Measurements from ENCODE around the gene MEGF8. TPM values are rescaled to one million over a fixed set of nuclear protein-coding genes. Genes with fewer than 3 reads are reported as not detected.
A peak's percentile ranks its signal among the peaks of the same experiment; 100 is the strongest.
"Not testable (repeated sequence)": the region's sequence is repeated elsewhere in the genome, so short reads cannot be mapped to it uniquely, and the experiment has no call there.

MEGF8 gene
- total RNA-seq, 1 donor from 2014 or later: 72.8 TPM

DNA sequence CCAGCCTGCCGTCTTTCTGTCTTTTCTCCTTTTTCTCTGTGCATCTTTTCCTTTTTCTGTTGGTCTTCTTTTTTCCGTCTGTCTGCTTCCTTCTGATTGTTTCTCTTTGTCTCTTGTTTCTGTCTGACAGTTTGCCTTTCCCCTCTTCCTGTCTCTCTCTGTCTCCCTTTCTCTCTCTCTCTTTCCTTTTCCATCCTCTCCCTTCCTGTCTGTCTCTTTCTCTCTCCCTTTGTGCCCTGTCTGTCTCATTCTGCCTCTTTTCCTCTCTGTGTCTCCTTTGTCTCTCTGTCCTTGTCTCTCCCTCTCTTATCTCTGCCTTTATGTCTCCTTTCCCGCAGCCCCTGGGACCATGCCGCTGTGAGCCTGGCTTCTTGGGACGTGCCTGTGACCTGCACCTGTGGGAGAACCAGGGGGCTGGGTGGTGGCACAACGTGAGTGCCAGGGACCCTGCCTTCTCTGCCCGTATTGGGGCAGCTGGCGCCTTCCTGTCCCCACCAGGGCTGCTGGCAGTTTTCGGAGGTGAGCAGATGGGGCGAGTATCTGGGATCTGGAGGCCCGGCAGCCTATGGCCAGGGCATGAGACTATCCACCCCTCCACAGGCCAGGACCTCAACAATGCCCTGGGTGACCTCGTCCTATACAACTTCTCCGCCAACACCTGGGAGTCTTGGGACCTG is 9.4 kb downstream of the MEGF8 start:
- H3K4me1 Mint-ChIP-seq (ENCODE audit: low read depth, unreplicated experiment): peaks cover 12% of the 10 kb centered on the region

DNA sequence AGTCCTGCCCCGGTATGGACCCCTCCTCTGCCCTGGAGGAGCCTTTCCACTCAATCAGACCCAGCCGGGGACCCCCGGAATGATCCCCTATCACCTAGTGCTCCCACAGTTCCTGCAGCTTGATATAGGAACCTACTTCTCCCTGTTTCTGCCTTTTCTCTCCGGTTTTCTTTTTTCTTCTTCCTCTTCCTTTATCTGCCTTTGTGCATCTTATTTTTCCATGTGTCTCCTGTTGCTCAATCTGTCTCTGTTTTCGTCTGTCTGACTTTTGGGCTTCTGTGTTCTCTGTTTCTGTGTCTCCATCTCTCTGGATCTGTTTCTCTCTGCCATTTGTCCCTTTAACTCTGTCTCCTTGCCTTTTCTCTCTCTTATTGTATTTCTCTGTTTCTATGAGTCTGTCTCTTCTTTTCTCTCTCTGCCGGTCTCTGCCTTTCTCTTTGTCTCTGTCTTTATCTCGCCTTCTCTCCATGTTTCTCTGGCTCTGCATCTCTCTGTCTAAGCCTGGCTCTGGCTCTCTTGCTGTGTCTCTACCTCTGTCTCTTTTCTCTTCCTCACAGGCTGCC is 10.0 kb downstream of the MEGF8 start:
- Mint-ChIP-seq H3K27me3 (ENCODE audit: unreplicated experiment) (peaks cover 2% of the 10 kb centered on the region), H3K27ac (ENCODE audit: unreplicated experiment) (no peak overlapping the region), H3K4me1 (ENCODE audit: low read depth, unreplicated experiment) (peaks cover 8% of the 10 kb centered on the region), H3K9me3 (ENCODE audit: unreplicated experiment) (peaks cover 5% of the 10 kb centered on the region), H3K36me3 (ENCODE audit: unreplicated experiment) (no peaks in the 10 kb centered on the region), H3K4me3 (ENCODE audit: unreplicated experiment) (no peak overlapping the region)
- DNase-seq: no peak
- TF ChIP-seq, protein P1, sequence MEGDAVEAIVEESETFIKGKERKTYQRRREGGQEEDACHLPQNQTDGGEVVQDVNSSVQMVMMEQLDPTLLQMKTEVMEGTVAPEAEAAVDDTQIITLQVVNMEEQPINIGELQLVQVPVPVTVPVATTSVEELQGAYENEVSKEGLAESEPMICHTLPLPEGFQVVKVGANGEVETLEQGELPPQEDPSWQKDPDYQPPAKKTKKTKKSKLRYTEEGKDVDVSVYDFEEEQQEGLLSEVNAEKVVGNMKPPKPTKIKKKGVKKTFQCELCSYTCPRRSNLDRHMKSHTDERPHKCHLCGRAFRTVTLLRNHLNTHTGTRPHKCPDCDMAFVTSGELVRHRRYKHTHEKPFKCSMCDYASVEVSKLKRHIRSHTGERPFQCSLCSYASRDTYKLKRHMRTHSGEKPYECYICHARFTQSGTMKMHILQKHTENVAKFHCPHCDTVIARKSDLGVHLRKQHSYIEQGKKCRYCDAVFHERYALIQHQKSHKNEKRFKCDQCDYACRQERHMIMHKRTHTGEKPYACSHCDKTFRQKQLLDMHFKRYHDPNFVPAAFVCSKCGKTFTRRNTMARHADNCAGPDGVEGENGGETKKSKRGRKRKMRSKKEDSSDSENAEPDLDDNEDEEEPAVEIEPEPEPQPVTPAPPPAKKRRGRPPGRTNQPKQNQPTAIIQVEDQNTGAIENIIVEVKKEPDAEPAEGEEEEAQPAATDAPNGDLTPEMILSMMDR (IDR thresholded peaks at IDR 0.05; ENCODE audit: partially characterized antibody, unreplicated experiment): no peak

More for the DNA sequence above, 9.4 kb downstream of the MEGF8 start:
- TF ChIP-seq, protein P1 (IDR thresholded peaks at IDR 0.05; ENCODE audit: partially characterized antibody, unreplicated experiment): no peak
- H3K27ac Mint-ChIP-seq (ENCODE audit: unreplicated experiment): no peak overlapping the region
- H3K4me3 Mint-ChIP-seq (ENCODE audit: unreplicated experiment): no peak overlapping the region
- H3K36me3 Mint-ChIP-seq (ENCODE audit: unreplicated experiment): no peaks in the 10 kb centered on the region
- no peak for DNase-seq
- H3K27me3 Mint-ChIP-seq (ENCODE audit: unreplicated experiment): peaks cover 2% of the 10 kb centered on the region
- peaks cover 7% of the 10 kb centered on the region for H3K9me3 Mint-ChIP-seq (ENCODE audit: unreplicated experiment)

DNA sequence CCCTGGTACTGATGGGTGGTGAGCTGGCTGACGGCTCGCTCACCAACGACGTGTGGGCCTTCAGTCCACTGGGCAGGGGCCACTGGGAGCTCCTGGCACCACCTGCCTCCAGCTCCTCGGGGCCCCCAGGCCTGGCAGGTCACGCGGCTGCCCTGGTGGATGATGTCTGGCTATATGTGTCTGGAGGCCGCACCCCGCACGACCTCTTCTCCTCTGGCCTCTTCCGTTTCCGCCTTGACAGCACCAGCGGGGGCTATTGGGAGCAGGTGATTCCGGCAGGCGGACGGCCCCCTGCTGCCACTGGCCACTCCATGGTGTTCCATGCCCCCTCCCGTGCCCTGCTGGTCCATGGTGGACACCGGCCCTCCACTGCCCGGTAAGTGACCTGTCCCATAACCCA is 10.5 kb downstream of the MEGF8 start:
- TF ChIP-seq, protein P1 (IDR thresholded peaks at IDR 0.05; ENCODE audit: partially characterized antibody, unreplicated experiment): no peak
- H3K36me3 Mint-ChIP-seq (ENCODE audit: unreplicated experiment): no peaks in the 10 kb centered on the region
- no peak for DNase-seq
- peaks cover 3% of the 10 kb centered on the region for H3K27me3 Mint-ChIP-seq (ENCODE audit: unreplicated experiment)
- H3K4me1 Mint-ChIP-seq (ENCODE audit: low read depth, unreplicated experiment): peaks cover 3% of the 10 kb centered on the region
- H3K4me3 Mint-ChIP-seq (ENCODE audit: unreplicated experiment): no peak overlapping the region
- peaks cover 2% of the 10 kb centered on the region for H3K9me3 Mint-ChIP-seq (ENCODE audit: unreplicated experiment)
- no peak overlapping the region for H3K27ac Mint-ChIP-seq (ENCODE audit: unreplicated experiment)

DNA sequence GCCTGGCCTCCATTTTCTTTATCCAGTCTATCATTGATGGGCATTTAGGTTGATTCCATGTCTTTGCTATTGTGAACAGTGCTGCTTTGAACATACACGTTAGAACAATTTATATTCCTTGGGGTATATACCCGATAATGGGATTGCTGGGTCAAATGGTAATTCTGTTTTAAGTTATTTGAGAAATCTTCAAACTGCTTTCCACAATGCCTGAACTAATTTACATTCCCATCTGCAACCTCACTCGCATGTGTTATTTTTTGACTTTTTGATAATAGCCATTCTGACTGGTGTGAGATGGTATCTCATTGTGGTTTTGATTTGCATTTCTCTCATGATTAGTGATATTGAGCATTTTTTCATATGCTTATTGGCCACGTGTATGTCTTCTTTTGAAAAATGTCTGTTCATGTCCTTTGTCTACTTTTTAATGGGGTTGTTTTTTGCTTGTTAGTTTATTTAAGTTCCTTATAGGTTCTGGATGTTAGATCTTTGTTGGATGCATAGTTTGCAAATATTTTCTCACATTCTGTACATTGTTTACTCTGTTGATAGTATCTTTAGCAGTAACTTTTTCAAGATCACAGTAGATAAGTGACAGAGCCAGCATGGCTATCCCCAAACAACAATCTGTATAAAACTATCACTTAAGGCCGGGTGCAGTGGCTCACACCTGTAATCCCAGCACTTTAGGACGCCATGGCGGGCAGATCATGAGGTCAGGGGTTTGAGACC is 13.9 kb downstream of the MEGF8 start:
- Mint-ChIP-seq H3K4me3 (ENCODE audit: unreplicated experiment) (peak overlapping the region; percentile 34), H3K27ac (ENCODE audit: unreplicated experiment) (peak overlapping the region; percentile 59)
- H3K27me3 Mint-ChIP-seq (ENCODE audit: unreplicated experiment); H3K4me1 Mint-ChIP-seq (ENCODE audit: low read depth, unreplicated experiment); H3K36me3 Mint-ChIP-seq (ENCODE audit: unreplicated experiment); DNase-seq; H3K9me3 Mint-ChIP-seq (ENCODE audit: unreplicated experiment): not testable (repeated sequence)

DNA sequence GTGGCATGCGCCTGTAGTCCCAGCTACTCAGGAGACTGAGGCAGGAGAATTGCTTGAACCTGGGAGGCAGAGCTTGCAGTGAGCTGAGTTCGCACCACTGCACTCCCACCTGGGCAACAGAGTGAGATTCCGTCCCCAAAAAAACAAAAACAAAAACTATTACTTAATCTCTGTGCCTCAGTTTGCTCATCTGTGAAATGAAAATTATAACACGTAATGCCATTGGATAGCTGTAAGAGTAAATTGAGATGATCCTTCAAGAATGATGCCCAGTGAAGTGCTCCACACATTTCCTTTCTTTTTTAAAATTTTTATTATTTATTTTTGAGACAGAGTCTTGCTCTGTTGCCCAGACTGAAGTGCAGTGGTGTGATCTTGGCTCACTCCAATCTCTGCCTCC is 14.5 kb downstream of the MEGF8 start:
- not testable (repeated sequence) for H3K4me3 Mint-ChIP-seq (ENCODE audit: unreplicated experiment); DNase-seq; H3K27me3 Mint-ChIP-seq (ENCODE audit: unreplicated experiment); H3K4me1 Mint-ChIP-seq (ENCODE audit: low read depth, unreplicated experiment); H3K27ac Mint-ChIP-seq (ENCODE audit: unreplicated experiment); H3K36me3 Mint-ChIP-seq (ENCODE audit: unreplicated experiment); H3K9me3 Mint-ChIP-seq (ENCODE audit: unreplicated experiment)
